Bronchial epithelial cell (primary cell): ENCODE data around the gene FGA. TPM values are rescaled to one million over a fixed set of nuclear protein-coding genes. Genes with fewer than 3 reads are reported as not detected.

Experiments
- DNase-seq: peaks from one replicate; pipeline ENCODE4 v3.0.0-alpha.2; 2010; ENCODE audit warnings: low read depth
- FAIRE-seq: peaks from 2 replicates; lab custom pipeline; 2011; peaks lifted over from hg19 to GRCh38; lab: Jason Lieb, UNC
- H3K27me3 ChIP-seq: 2 replicates; pipeline ENCODE4 v1.5.1; 2011; ENCODE audit warnings: low read length; ENCODE audit not compliant: control insufficient read depth, insufficient read depth
- H3K36me3 ChIP-seq: 2 replicates; pipeline ENCODE4 v1.5.1; 2011; ENCODE audit warnings: low read length; ENCODE audit not compliant: control insufficient read depth, insufficient read depth
- H3K4me3 ChIP-seq: 2 replicates; pipeline ENCODE4 v1.5.1; 2011; ENCODE audit warnings: mild to moderate bottlenecking, low read depth, low read length, control low read depth
- CTCF ChIP-seq: IDR thresholded peaks from 2 replicates; pipeline ENCODE4 v1.5.1; 2011; ENCODE audit warnings: mild to moderate bottlenecking, moderate library complexity, low read length, control low read depth, inconsistent platforms; ENCODE audit not compliant: insufficient read depth, severe bottlenecking
- total RNA-seq: library from RNA; depleted of rRNA; stranded (reverse); fragments of >200 nt; gene quantifications from 2 replicates; pipeline ENCODE4 v1.2.1, GENCODE V29; 2014

The FGA gene
- total RNA-seq, 1 donor from 2014 or later: not detected

- Histone ChIP-seq H3K4me3 (no peak overlapping the region), H3K27me3 (no peaks in the 10 kb centered on the region), H3K36me3 (no peaks in the 10 kb centered on the region)
- no peak for DNase-seq
- FAIRE-seq: no peak
- no peak for TF ChIP-seq CTCF
Measured at GRCh38 chr4:154569584-154569983, 21.0 kb downstream of the FGA start.

GRCh38 chr4:154569028-154569427, 21.5 kb downstream of the FGA start:
- H3K4me3 ChIP-seq: no peak overlapping the region
- TF ChIP-seq CTCF: no peak
- H3K27me3 ChIP-seq: no peaks in the 10 kb centered on the region
- DNase-seq (peak; percentile 51), FAIRE-seq (no peak)
- H3K36me3 ChIP-seq: no peaks in the 10 kb centered on the region

DNA sequence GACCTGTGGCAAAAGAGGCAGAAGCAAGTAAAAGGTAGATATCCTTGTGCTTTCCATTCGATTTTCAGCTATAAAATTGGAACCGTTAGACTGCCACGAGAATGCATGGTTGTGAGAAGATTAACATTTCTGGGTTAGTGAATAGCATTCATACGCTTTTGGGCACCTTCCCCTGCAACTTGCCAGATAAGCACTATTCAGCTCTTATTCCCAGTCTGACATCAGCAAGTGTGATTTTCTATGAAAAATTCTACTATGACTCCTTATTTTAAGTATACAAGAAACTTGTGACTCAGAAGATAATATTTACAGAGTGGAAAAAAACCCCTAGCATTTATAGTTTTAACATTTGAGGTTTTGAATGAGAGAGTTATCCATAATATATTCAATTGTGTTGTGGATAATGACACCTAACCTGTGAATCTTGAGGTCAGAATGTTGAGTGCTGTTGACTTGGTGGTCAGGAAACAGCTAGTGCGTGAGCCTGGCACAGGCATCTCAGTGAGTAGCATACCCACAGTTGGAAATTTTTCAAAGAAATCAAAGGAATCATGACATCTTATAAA, 23.8 kb downstream of the FGA start:
- Histone ChIP-seq H3K27me3 (no peaks in the 10 kb centered on the region), H3K4me3 (no peak overlapping the region), H3K36me3 (no peaks in the 10 kb centered on the region)
- no peak for FAIRE-seq
- TF ChIP-seq CTCF: no peak
- peak; percentile 37 for DNase-seq

- no peaks in the 10 kb centered on the region for H3K36me3 ChIP-seq
- DNase-seq (no peak), FAIRE-seq (no peak)
- TF ChIP-seq CTCF: no peak
- no peaks in the 10 kb centered on the region for H3K27me3 ChIP-seq
- H3K4me3 ChIP-seq: no peak overlapping the region
Measured at GRCh38 chr4:154565704-154566103, 24.8 kb downstream of the FGA start.

DNA sequence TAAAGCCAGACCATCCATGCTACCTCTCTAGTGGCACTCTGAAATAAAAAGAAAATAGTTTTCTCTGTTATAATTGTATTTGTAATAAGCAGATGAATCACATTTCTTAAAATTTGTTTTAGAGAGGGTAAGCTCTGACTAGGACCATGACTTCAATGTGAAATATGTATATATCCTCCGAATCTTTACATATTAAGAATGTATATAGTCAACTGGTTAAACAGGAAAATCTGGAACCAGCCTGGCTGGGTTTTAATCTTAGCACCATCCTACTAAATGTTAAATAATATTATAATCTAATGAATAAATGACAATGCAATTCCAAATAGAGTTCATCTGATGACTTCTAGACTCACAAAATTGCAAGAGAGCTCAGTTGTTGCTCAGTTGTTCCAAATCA, 26.2 kb downstream of the FGA start:
- no peak for FAIRE-seq

More for the DNA sequence above, 26.2 kb downstream of the FGA start:
- Histone ChIP-seq H3K27me3 (no peaks in the 10 kb centered on the region), H3K4me3 (no peak overlapping the region), H3K36me3 (no peaks in the 10 kb centered on the region)
- TF ChIP-seq CTCF: no peak
- DNase-seq: peak; percentile 75
